Body of pancreas (tissue), 4 donors: ENCODE data around the gene TNFSF4. TPM values are rescaled to one million over a fixed set of nuclear protein-coding genes. Genes with fewer than 3 reads are reported as not detected.

Experiments used
- ATAC-seq: fragments of 150-250 bp; one replicate; pipeline ENCODE4 v1.9.1; 2016
- DNase-seq, 4 donors: peaks; one replicate each; pipeline ENCODE4 v3.0.0-alpha.2; 2019
- H3K27ac ChIP-seq, 4 donors: fragments of 200-600 bp; sonication (generic); 1 replicate in 3 of 4; 2 replicates in 1 of 4; pipeline versions ENCODE4 v1.5.1 to v1.6.1; 2016 to 2019; ENCODE audit warnings: mild to moderate bottlenecking in 1 of 4, mixed read lengths in 1 of 4, moderate library complexity in 1 of 4
- H3K27me3 ChIP-seq, 2 donors: fragments of 200-600 bp; sonication (generic); one replicate each; pipeline ENCODE4 v1.6.0; 2016; ENCODE audit warnings: mild to moderate bottlenecking in 1 of 2
- H3K36me3 ChIP-seq, 2 donors: fragments of 200-600 bp; sonication (generic); replicated peaks in 1 of 2; 2 replicates each; pipeline ENCODE4 v1.5.1; 2016; ENCODE audit warnings: low read depth in 2 of 2; ENCODE audit not compliant: insufficient read depth in 1 of 2
- H3K4me1 ChIP-seq: fragments of 200-600 bp; sonication (generic); one replicate; pipeline ENCODE4 v1.6.0; 2016
- H3K4me3 ChIP-seq, 2 donors: fragments of 200-600 bp; sonication (generic); 1 replicate in 1 of 2; 2 replicates in 1 of 2; pipeline ENCODE4 v1.5.1; 2016 to 2019
- H3K9me3 ChIP-seq, 3 donors: fragments of 200-600 bp; sonication (generic); 1 replicate in 2 of 3; 2 replicates in 1 of 3; pipeline ENCODE4 v1.5.1; 2016
- CTCF ChIP-seq, 7 experiments: fragments of 450-650 bp in 4 of 7; fragments of 200-600 bp in 3 of 7; sonication (generic) in 3 of 7; IDR thresholded peaks; one replicate each; pipeline ENCODE4 v1.5.1; 2016 to 2019; ENCODE audit warnings: antibody characterized with exemption in 7 of 7
- POLR2A ChIP-seq, 3 donors: fragments of 450-650 bp; IDR thresholded peaks; one replicate each; pipeline ENCODE4 v1.6.1; 2016; ENCODE audit warnings: antibody characterized with exemption in 3 of 3, mild to moderate bottlenecking in 2 of 3
- WGBS, 2 donors: methylation state at CpG; one replicate each; pipeline ENCODE4 v1.1.5; 2017; 5-methylcytosine and 5-hydroxymethylcytosine counted together
- intact Hi-C: fragments of 100-400 bp; cut with DNase I; formaldehyde crosslinking; loops from one replicate; pipeline ENCODE4 v1.15.1; 2023
- total RNA-seq, 2 donors: library from RNA; depleted of rRNA; stranded (reverse); fragments of >200 nt; gene quantifications; one replicate each; pipeline ENCODE4 v1.1.0, GENCODE V29; 2016

Gene TNFSF4
- total RNA-seq, 2 donors from 2014 or later: 1.3 TPM; not detected in 1

DNA sequence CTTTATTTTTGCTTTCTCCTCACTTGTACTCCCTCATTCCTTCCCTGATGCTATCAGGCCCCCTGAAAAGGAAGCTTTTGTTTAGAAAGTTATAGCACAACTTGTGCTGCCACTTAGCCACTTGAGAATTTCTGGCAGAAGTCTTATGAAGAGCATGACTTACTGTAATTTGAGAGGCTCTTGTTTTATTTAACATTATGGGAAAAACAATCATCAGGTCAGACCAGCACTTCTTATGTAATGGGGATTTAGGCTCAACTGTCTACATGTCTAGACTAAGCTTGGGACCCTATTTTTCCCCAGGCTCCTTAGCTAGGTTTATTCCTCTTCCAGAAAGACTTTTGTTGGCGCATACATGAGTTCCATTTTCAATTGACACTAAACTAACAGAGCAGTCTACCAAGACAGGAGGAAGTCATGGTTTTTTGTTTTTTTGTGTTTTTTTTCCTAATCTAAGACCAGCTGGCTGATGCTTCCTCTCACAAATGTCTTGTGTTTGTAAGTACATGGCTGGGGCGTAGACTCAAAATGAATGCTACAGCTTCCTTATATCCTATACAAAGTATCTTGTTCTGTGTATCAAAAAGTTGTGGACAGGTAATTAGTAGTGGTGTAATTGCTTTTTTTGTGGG is 31.5 kb downstream of the TNFSF4 start:
- no peak for ATAC-seq
- intact Hi-C loops: no loop called here
- 88 to 91% methylated on average over 2 of the region's 2 CpGs for WGBS, 2 donors

DNA sequence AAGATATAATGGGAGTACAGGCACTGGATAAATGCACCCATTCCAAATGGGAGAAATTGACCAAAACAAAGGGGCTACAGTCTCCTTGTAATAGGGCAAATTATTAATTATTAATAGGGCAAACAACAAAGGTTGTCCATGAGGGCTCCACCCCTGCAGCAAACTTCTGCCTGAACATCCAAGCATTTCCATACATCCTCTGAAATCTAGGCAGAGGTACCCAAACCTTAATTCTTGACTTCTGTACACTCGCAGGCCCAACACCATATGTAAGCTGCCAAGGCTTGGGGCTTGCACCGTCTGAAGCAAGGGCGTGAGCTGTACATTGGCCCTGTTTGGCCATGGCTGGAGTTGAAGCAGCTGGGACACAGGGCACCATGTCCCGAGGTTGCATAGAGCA is 33.7 kb downstream of the TNFSF4 start:
- Histone ChIP-seq H3K9me3 (peaks cover 0 to 13% (median 0%) of the 10 kb centered on the region in 3 donors), H3K27ac (no peak overlapping the region), H3K4me1 (no peaks in the 10 kb centered on the region), H3K36me3 (no peaks in the 10 kb centered on the region), H3K4me3 (no peak overlapping the region), H3K27me3 (no peaks in the 10 kb centered on the region)
- ATAC-seq: no peak
- intact Hi-C loops: no loop called here
- TF ChIP-seq CTCF (IDR thresholded peaks at IDR 0.05): no peak
- no peak for TF ChIP-seq POLR2A (IDR thresholded peaks at IDR 0.05)
- DNase-seq: no peak
- WGBS, 2 donors: 88% methylated on average over 2 to 4 of the region's 4 CpGs

More for the DNA sequence above, 31.5 kb downstream of the TNFSF4 start:
- TF ChIP-seq POLR2A (IDR thresholded peaks at IDR 0.05) (no peak), CTCF (IDR thresholded peaks at IDR 0.05) (no peak)
- no peak for DNase-seq
- Histone ChIP-seq H3K36me3 (no peaks in the 10 kb centered on the region), H3K4me1 (no peaks in the 10 kb centered on the region), H3K9me3 (peaks cover 0 to 13% (median 0%) of the 10 kb centered on the region in 3 donors), H3K27me3 (no peaks in the 10 kb centered on the region), H3K4me3 (no peak overlapping the region), H3K27ac (no peak overlapping the region)

GRCh38 chr1:173171152-173171551 is 36.0 kb downstream of the TNFSF4 start:
- H3K27me3 ChIP-seq: no peaks in the 10 kb centered on the region
- DNase-seq (no peak), ATAC-seq (no peak)
- 73 to 75% methylated on average over 2 of the region's 2 CpGs for WGBS, 2 donors
- TF ChIP-seq POLR2A (IDR thresholded peaks at IDR 0.05) (no peak), CTCF (IDR thresholded peaks at IDR 0.05) (no peak)
- no peak overlapping the region for H3K27ac ChIP-seq
- no peak overlapping the region for H3K4me3 ChIP-seq
- intact Hi-C loops: no loop called here
- no peaks in the 10 kb centered on the region for H3K36me3 ChIP-seq
- H3K4me1 ChIP-seq: no peaks in the 10 kb centered on the region
- peaks cover 0 to 13% (median 0%) of the 10 kb centered on the region in 3 donors for H3K9me3 ChIP-seq

- Histone ChIP-seq H3K36me3 (no peaks in the 10 kb centered on the region), H3K9me3 (peaks cover 0 to 13% (median 0%) of the 10 kb centered on the region in 3 donors), H3K4me3 (no peak overlapping the region), H3K27me3 (no peaks in the 10 kb centered on the region), H3K4me1 (no peaks in the 10 kb centered on the region), H3K27ac (no peak overlapping the region)
- TF ChIP-seq CTCF (IDR thresholded peaks at IDR 0.05) (no peak), POLR2A (IDR thresholded peaks at IDR 0.05) (no peak)
- WGBS, 2 donors: 82 to 91% methylated on average over 2 of the region's 2 CpGs
- no peak for ATAC-seq
- intact Hi-C loops: no loop called here
- no peak for DNase-seq
Measured at GRCh38 chr1:173168941-173169340, 38.2 kb downstream of the TNFSF4 start.

DNA sequence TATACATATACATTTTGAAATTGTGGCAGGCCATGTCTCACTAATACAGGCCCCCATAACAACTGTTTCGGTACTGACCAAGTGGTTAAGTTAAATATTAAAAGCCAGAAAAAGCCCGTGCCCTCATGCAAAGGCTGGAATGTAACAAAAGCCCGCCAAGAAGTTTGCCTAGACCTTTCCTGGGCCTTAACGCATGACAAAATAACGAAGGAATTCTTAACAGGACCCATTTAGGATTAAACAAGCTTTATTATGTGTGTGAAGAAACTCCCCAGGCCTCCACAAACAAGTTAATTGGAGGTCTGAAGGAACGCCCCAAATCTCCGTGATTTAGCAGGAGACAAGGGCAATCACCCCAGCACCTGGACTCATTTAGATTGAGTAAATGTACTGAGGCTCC is 42.4 kb downstream of the TNFSF4 start:
- 74% methylated on average over 7 of the region's 7 CpGs for WGBS, 2 donors
- Histone ChIP-seq H3K27me3 (no peaks in the 10 kb centered on the region), H3K4me1 (no peaks in the 10 kb centered on the region), H3K27ac (no peak overlapping the region), H3K36me3 (no peaks in the 10 kb centered on the region), H3K4me3 (no peak overlapping the region), H3K9me3 (no peaks in the 10 kb centered on the region)
- TF ChIP-seq CTCF (IDR thresholded peaks at IDR 0.05) (no peak), POLR2A (IDR thresholded peaks at IDR 0.05) (no peak)
- DNase-seq: no peak
- no peak for ATAC-seq
- intact Hi-C loops: no loop called here
